GM18511 (cell line): ENCODE data around the gene PHKG1.
"Not testable (repeated sequence)": the region's sequence is repeated elsewhere in the genome, so short reads cannot be mapped to it uniquely, and the experiment has no call there.

Source experiments
- ATAC-seq: cut with Tn5 transposase; IDR thresholded peaks from one replicate; pipeline ENCODE4 v1.9.1; 2021; ENCODE audit warnings: mild to moderate bottlenecking, moderate library complexity; ENCODE audit not compliant: unreplicated experiment

The PHKG1 gene

DNA sequence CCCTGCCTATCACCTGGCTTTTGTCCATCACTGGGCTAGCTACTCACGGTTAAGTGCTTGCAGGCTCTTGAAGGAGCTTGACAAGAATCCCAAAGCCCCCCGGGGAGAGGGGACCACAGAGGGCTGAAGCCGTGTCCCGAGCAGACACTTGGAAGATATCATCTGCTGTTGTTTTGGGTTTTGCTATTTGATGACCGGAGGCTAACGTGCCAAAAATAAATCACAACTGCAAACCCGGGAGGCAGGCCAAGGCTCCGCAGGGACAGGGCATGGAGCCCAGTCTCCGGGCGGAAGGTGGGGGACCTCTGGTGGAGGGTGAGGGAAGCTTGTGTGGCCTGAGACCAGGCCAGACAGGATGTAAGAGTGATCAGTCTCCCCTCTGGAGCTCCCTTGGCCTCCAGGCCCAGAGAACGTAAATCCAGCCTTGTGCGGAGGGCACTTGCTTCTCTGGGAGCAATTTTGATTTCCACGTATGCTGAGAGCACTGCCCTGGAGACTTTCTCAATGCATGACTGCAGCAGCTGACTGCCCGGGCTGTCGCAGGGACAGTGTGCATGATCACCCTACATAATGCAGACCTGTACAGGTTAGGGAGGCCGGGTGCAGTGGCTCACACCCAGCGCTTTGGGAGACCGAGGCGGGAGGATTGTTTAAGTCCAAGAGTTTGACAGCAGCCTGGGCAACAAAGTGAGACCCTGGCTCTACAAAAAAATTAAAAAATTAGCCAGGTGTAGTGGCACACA, at the start of gene PHKG1:
Gene PHKG1, minus strand, starts transcription at position 164 of the 743 bp plus-strand sequence. CDS start 4,011 bp downstream, outside the sequence.
- ATAC-seq: no peak

DNA sequence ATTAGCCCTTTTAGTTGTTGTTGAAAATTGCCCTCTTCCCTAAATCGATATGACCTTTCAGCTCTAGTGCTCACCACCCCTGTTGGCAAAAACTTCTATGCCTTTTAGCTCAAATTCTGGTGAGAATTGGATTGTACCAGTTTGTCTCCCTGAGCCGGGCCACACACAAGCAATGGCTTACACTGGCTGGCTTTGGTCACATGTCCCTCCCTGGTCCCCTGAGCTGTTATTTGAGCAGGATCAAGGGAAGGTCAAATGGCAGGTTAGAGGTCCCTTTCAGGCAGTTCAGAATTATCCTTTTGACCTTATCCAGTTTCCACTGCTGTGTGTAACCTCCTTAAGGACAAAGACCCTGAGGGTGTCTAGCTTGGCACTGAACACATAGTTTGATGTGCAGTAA, 38.3 kb upstream of the PHKG1 start:
- not testable (repeated sequence) for ATAC-seq

DNA sequence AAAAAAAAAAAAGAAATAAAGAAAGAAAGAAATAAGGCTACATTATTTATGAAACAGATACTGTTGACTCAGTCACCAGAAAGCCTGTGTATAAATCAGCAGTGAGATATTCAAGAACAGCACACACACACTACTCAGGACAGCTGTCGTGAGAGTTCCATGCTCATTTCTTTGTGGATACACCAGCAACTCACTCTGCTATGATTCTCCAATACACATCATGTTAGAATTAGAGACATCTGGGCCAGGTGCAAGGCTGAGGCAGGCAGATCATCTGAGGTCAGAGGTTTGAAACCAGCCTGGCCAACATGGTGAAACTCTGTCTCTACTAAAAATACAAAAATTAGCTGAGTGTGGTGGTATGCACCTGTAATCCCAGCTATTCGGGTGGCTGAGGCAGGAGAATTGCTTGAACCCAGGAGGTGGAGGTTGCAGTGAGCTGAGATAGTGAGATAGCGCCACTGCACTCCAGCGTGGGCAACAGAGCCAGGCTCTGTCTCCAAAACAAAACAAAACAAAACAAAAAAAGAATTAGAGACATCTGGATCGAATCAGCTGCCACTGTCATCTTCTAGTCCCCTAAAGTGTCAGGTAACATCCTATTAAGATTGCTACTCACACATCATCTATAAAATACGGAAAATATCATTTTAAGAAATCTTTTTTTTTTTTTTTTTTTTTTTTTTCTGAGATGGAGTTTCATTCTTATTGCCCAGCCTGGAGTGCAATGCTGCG, 34.7 kb upstream of the PHKG1 start:
- ATAC-seq: no peak

DNA sequence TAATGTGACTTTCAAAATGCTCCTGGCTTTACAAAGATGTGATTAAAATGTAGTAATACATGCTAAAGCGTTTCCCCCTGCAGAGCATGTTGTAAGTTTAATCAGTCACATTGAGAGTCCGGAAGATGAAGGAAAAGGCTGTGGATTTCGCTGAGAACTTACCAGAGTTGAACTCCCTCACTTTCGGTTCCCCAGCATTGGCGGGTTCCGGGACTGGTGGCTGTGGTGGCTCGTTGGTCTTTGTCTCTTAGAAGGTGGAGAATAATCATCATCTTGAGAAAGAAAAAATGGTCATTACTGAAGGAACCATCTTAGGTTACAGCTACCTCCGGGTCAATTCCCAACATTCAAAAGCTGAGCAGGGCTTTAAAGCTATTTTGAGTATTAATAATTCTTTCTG, 33.1 kb upstream of the PHKG1 start:
- ATAC-seq: no peak

DNA sequence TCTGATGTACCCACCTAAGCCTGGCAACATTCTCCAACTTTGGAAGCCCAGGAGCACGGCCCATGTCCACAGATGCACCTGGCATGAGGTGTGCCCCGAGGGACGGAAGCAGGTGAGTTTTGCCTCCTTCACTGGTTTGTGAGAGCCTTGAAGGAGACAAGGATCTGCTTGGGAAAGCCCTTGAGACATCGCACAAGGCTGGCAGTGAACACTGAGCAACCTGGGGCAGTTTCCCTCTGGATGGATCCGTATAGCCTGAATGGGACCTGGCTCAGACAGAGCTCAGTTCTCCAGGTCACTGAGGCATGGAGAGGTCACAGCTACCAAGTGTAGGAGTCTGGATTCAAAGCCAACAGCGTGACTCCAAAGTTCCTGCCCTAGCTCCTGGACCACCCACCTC, 32.2 kb upstream of the PHKG1 start:
- no peak for ATAC-seq

DNA sequence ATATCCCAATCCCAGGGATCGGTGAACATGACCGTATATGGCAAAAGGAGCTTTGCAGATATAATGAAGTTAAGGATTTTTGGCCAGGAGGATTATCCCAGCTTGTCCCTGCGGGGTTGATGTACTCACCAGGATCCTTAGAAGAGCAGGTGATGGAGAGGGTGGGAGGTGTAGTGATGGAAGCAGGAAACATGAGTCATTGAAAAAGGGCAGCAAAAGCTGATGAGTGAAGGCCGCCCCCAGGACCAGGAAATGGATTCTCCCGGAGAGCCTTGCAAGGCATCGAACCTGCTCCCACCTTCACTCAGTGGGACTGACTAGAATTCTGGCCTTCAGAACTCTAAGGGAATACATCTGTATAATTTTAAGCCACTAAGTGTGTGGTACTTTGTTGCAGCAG, 28.7 kb upstream of the PHKG1 start:
- no peak for ATAC-seq

DNA sequence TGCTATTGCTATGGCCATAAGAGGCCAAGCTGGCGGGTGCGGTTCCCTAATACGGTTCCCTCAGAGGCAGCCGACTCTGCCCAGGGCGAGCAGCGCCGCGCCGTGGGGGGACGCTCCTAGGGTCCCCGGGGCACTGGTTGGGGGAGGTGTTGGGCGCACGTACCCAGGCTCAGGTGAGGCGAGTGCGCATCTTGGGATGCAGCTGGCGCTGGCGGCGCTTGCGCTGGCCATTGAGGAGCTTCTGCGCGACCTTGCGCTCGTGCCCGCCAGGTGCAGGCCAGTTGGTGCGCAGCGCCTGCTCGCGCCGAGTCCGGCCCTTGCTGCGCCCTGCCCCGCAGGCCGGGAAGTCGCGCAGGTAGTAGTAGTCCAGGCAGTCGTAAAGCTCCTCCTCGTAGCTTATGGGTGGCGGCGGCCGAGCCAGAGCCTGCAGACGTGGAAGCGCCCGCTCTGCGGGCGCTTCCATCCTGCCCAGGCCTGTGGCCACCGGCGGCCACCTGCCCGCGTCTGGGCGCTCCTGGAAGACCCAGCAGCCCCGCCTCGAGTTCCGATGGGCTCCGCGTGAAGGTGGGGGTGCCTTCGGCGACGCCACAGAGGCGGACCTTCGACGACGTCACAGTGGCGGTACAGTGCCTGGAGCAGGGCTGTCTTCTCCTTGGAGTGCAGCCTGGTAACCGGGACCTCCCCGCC, 23.2 kb upstream of the PHKG1 start, which contains the start of gene NUPR2:
Gene NUPR2, minus strand, starts transcription at position 566 of the 687 bp plus-strand sequence. Its CDS starts 103 bp downstream, at position 463.
- no peak for ATAC-seq

DNA sequence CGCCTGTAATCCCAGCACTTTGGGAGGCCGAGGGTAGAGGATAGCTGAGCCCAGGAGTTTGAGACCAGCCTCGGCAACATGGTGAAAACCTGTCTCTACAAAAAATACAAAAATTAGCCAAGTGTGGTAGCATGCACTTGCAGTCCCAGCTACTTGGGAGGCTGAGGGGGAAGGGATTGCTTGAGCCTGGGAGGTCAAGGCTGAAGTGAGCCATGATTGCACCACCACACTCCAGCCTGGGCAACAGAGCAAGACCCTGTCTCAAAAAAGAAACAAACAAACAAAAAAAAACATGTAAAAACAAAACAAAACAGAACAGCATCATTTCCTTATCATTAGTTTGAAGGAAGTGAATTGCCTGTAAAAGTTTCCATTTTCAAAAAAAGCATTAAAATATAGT, 19.5 kb upstream of the PHKG1 start:
- ATAC-seq: not testable (repeated sequence)

DNA sequence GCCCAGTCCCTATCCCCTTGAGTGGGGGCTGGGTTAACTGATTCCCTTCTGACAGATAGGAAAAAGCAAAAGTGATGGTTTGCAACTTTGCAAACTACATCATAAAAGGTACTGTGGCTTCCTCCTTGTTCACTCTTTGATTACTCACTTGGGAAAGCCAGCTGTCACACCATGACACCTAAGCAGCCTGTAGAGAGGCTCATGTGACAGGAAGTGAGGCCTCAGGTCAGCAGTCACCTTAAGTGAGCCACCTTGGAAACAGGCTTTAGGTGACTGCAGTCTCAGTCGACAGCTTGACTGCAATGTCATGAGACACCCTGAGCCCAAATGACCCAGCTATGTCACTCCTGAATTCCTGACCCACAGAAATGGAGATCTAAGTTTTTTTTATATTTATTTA, 17.9 kb upstream of the PHKG1 start:
- no peak for ATAC-seq

DNA sequence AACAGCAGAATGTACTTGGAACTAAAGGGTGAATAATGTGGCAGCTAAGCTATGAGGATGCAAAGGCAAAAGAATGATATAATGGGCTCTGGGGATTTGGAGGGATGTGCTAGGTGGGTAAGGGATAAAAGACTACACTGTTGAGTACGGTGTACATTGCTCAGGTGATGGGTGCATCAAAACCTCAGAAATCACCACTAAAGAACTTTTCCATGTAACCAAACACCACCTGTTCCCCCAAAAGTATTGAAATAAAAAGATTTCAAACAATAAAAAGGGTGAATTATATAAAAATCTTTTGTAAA, 15.2 kb upstream of the PHKG1 start:
- ATAC-seq: no peak

DNA sequence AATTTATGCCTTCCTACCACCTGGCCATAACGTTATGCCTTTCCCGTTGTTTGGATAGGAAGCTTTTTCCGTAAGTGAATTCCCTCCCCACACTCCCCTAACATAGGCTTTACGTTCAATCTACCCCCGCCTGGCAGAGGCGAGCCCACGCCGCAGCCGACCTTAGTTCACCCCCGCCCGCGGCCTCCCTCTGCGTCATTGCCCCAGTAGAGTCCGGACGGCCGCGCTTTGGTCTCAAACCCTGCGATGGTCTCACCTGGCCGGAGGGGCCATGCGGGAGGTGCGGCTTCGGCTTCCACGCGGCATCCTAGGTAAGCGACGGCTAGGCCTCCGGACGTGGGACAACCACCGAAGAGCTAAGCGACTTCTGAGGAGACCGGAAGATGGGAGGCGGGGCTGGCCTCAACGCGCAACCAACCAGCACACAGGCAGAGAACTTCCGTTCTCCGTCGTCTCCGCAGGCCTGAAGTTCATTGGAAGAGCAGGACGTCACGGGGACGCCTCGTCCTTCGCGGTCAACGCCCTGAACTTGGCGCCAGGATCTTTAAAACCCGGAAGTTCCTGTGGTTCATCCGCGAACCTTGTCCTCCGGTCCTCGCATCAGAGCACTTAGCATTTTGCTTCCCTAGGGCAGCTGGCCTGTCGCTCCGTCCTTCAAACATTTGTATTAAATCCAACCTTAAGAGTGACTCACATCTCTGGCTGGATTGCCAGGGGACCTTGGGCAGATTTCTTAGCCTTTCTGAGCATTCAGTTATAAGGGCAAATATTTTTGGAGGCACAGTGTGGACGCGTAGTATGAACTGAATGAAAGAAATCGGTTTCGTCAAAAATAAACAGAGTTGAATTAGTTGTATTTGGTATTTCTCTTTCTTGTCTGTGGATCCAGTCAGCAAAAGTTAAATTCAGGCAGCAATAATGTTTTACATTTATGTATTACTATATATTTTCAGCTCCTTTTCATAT, 13.6 kb upstream of the PHKG1 start, which contains the start of gene CHCHD2:
Gene CHCHD2, minus strand, starts transcription at position 369 of the 966 bp plus-strand sequence. Its CDS starts 63 bp downstream, at position 306.
- peak; percentile 99 for ATAC-seq

DNA sequence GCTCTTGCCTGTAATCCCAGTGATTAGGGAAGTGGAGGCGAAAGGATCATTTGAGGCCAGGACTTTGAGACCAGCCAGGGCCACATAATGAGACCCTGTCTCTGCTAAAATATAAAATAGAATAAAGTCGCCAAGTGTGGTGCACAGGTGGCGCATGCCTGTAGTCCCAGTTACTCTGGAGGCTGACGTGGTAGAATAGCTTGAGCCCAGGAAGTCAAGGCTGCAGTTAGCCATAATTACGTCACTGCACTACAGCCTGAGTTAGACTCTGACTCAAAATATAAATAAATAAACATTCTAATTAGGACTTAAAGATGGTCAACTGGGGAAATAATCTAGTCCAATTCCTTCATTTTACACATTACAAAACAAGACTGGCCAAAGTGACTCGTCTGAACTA, 12.8 kb upstream of the PHKG1 start:
- peak; percentile 31 for ATAC-seq

DNA sequence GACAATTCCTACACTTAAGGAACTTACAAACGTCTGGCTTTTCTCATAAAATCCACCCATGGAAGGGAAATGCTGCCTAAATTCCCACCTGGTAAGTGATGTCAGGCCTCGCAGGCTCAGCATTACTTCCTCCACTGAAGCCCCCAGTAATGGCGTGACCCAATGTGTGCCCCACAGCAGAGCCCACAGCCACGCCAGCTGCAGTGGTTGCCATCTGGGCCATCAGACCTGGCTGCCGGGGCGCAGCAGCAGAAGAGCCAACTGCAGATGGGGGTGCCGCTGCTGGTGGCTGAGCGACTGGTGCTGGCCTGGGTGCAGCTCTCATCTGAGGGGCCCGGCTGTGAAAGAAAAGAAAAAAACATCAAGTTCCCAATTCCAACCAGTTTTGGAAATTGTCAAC, 11.4 kb upstream of the PHKG1 start:
- not testable (repeated sequence) for ATAC-seq

DNA sequence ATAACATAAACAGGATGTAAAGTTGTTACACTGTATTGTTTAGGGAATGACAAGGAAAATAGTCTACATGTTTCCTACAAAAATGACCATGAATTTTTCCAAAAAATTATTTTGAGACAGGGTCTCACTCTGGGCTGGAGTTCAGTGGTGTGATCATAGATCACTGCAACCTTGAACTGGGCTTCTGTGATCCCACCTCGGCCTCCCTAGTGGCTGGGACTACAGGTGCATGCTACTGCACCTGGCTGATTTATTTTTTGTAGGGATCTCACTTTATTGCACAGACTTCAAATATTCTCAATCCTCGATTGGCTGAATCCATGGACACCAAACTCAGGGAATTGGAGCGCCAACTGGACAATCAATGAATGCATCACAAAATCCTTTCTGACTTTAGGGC, 6.9 kb upstream of the PHKG1 start:
- no peak for ATAC-seq

DNA sequence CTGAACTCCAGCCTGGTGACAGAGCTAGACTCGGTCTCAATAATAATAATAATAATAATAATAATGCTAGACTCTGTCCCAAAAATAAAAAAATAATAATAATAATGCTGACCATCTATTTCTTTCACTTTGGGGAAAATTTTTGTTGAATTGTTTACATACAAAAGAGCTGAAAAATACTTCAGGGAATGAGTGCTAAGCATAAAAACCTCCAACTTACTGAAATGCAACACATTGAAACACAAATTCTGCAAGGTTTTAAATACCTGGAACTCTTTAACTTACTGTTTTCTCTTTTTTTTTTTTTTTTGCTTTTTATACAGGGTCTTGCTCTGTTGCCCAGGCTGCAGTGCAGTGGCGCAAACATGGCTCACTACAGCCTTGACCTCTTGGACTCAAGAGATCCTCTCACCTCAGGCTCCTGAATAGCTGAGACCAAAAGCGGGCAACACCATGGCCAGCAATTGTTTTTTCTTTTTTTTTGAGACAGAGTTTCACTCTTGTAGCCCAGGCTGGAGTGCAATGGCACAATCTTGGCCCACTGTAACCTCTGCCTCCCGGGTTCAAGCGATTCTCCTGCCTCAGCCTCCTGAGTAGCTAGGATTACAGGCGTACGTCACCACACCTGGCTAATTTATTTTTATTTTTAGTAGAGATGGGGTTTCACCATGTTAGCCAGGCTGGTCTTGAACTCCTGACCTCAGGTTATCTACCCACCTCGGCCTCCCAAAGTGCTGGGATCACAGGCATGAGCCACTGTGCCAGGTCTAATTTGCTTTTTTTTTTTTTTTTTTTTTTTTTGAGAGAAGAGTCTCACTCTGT, 5.6 kb upstream of the PHKG1 start:
- ATAC-seq: not testable (repeated sequence)

DNA sequence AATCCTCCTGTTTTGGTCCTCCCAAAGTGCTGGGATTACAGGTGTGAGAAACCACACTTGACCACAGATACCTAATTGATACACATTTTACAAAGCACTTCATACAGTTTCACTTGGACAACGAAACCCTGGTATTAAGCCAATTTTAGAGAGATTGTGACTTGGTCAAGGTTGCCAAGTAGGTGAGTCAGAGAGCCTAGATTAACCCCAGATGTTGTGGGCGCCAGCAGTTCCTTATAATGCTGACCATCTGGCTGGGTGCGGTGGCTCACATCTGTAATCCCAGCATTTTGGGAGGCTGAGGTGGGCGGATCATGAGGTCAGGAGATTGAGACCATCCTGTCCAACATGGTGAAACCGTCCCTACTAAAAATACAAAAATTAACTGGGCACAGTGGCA, 4.9 kb upstream of the PHKG1 start:
- no peak for ATAC-seq

DNA sequence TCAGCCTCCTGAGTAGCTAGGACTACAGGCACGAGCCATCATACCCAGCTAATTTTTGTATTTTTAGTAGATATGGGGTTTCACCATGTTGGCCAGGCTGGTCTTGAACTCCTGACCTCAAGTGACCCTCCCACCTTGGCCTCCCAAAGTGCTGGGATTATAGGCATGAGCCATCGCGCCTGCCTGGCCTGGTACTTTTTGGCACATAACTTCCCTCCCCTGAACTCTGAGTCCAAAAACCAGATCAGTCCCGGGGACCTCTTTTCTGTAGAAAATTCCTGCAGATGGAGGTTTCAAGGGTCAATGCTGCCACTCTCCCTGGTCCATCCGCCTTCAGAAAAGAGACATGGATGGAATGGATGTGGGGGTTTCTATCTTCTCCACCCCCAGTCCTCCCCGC, 364 bp downstream of the PHKG1 start:
- ATAC-seq: not testable (repeated sequence)

DNA sequence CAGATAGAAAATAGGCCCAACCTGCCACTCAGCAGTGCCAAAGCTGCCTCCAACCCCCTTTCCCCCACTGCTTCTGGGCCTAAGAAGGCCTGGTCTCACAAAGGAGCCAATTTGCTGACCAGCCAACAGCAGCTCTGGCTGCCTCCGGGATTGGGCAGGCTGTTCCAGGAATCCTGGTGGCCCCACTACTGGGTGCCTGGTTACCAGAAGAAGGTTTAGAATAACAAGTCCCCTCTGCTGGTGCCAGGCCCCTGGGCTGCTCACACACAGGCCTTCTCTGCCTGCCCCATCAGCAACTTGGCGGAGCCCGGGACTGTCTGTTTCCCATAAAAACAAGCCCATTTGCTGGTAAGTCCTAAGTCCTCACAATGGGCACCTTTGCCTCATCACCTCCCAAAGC, 1.2 kb downstream of the PHKG1 start:
- ATAC-seq: no peak

DNA sequence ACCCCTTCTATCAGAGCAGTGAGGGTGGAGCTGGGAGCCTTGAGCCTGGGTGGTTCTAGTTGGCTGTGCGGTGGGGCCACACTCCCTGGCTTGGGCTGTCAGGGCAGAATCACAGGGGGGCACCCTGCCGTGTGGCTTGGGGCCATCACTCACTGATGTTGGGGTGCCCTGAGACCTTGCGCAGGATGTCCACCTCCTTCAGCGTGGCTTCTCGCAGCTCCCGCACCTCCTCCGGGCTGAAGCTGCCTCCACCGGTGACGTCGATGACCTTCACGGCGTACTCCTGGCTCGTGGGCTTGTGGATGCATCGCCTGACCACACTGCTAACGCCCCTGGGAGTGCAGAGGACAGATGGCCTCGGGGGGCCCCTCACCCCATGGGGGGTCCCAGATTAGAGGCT, 5.3 kb downstream of the PHKG1 start:
- no peak for ATAC-seq

DNA sequence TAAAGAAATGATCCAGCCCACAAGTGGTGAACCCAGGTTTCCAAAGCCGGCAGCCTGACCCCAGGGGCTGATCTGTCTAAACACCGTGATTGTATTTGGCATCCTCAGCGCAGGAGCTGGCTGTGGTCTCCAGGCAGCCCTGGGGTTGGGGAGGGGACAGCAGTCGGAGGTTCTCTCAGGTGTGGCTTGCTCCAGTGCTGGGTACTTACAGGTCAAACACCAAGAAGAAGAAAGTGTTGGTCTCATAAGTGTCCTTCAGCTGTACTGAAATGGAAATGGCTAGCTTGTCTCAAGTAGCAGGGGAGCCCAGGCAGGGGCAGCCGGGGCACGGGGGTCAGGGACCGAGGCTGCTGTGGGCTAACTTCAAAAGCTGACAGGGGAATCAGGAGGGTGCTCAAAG, 6.0 kb downstream of the PHKG1 start:
- no peak for ATAC-seq
